Activated CD4-positive, CD25-positive, alpha-beta regulatory T cell treated with anti-CD3 and anti-CD28 coated beads, Interleukin-2, amount 50 U/mL, for 24 hours (primary cell): ENCODE data around the gene RGS11.
"Not testable (repeated sequence)": the region's sequence is repeated elsewhere in the genome, so short reads cannot be mapped to it uniquely, and the experiment has no call there.

Source experiments
- ATAC-seq, 2 donors: fragments of 150-1000 bp; cut with Tn5 transposase; one replicate each; pipeline ENCODE4 v1.10.0; 2021; ENCODE audit warnings: mild to moderate bottlenecking in 1 of 2, moderate library complexity in 1 of 2

The RGS11 gene

DNA sequence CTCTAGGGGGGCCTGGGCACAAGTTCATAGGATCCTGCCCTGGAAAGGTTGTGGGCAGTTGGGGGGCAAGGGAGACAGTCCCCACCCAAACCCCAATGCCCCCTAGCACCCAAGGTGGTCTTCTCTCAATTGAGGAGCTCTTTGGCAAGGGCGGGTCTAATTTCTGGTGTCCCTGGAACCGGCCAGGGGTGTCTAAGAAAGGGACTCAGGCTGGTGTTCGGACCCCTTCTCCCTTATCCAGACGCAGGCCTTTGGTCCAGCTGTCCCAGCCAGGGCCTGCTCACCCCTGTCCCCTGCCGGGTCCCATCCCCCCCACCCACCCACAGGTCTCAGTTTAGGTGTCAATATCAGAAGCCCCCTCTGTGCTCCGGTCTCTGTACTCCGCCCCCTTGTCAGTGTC, 3.8 kb upstream of the RGS11 start:
- ATAC-seq = no peak

GRCh38 chr16:278863-279366, 3.2 kb upstream of the RGS11 start:
- peak; percentile 70 to 80 for ATAC-seq

DNA sequence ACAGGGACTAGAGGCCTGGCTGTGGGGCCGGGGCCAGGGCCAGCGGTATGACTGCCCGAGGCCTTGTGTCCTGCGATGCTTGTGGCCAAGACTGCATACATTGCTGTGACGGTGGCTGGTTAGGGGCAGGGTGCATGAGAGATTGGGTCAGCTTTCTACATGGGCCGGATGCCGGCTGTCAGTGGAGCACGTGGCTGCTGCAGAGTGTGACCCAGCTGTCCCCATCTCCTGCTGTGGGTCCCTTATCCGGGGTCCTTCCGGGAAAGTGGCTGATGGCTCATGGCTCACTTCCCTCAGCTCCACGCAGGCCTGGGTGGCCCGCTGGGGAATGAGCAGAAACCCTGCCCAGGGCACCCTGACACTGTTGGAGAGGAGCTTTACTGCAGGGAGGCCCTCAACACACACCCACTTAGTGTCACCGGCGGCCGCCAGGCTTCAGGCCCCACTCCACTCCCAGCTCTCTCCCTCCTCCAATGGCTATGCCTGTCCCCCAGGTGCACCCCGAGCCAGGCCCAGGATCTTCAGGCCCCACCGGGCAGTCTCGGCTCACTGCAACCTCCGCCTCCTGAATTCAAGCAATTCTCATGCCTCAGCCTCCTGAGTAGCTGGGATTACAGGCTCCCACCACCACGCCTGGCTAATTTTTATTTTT, 808 bp upstream of the RGS11 start:
- no peak for ATAC-seq

DNA sequence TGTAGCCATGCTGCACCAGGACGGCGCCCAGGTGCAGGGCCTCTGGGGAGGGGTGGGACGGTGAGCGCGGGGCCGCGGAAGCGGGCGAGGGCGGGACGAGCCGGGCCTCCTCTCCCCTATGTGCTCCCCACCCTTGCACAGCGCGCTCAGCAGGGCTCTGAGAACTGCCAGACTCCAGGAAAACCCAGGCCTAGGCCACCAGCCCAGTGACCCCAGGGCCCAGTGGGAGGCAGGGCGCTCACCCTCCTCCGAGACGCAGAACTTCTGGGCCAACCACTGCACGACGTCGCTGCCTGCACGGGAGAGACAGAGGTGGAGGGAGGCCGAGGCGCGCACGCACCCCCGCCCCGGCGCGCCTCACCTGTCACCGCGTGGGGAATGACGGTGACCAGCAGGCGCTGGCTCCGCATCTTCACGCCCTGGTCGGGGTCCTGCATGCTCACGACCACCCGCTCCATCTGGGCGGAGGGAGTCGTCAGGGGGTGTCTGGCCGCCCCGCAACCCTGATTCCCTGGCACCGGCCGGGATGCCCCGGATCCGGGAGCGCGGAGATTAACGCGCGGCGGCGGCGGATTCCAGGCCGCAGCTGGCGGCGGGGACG, 603 bp downstream of the RGS11 start:
- ATAC-seq = peak; percentile 33 to 41

- no peak for ATAC-seq
Observed at GRCh38 chr16:273547-274421, 2.0 kb downstream of the RGS11 start.

DNA sequence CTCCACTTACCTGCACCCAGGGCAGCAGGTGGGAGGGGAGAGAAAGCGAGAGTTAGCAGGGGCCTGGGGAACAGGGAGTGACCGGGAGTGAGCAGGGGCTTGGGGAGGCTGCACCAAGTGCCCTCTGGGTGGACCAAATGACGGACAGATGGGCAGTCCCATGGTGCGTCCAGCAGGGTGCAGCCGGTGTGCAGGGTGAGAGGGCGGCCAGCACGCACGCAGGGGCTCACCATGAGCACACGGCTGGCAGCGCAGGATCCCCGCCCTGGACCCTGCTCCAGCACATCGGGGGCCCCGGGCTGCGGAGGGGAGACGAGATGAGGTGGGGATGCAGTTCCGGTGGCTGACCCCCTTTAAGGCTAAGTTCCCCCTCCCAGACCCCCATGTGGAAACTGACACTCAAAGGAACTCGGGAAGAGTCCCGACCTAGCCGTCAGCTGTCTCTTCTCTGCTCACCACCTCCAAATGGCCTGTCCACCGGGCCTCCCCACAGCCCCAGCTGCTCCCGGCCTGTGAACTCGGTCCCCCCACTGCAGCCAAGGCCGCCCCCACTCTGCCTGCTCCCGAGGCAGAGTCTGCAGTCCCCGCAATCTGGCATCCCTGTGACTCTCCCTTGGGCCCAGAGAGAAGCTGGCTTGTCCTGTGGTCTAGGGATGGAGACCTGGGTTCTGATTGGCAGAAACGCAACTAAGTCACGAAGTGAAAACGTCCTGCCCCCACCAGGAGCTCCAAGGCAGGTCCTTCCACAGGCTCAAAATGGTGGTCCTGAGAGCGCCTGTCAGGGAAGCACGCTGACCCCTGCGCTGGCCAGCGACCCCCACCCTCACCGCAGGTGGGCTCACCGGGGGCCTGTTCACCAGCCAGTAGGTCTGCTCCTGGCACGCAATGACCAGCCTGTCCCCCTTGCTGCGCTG, 2.9 kb downstream of the RGS11 start:
- ATAC-seq = no peak

DNA sequence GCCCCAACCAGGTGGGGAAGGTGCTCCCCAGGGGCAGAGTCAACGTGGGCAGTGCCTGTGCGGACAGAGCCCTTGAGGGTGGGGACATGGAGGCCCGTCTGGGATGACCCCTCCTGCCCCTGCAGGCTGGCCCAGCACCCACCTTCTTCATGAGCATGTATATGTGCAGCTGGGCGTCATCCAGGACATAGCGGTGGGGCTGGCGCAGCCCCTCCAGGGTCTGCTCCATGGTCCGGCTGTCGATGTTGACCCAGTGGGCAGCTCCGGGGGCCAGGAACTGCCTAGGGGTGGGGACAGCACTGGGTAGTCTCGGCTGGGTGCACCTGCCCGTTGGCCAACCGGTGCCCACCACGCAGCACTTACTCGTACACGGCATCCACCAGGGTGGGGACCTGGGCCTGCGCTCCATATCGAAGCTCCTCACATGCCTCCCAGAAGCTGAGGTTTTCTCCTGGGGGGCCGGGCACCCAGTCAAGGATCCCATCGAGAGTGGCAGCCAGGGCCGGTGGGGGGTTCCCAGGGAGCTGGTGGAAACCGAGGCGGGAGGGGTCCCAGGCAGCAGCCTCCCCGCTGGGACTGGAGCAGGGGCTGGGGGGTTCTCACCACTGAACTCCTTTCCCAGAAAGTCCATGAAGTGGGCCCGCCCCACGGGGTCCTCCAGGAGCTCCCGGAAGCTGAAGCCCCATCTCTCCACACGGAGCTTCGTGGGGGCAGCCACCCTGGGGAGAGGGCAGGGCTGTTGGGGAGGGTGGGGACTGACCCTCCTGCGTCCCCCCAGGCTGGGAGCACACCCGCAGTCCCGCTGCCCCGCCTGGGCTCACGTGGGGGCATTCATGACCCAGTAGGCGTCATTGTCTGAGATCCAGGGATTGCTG, 5.1 kb downstream of the RGS11 start:
- ATAC-seq = no peak

DNA sequence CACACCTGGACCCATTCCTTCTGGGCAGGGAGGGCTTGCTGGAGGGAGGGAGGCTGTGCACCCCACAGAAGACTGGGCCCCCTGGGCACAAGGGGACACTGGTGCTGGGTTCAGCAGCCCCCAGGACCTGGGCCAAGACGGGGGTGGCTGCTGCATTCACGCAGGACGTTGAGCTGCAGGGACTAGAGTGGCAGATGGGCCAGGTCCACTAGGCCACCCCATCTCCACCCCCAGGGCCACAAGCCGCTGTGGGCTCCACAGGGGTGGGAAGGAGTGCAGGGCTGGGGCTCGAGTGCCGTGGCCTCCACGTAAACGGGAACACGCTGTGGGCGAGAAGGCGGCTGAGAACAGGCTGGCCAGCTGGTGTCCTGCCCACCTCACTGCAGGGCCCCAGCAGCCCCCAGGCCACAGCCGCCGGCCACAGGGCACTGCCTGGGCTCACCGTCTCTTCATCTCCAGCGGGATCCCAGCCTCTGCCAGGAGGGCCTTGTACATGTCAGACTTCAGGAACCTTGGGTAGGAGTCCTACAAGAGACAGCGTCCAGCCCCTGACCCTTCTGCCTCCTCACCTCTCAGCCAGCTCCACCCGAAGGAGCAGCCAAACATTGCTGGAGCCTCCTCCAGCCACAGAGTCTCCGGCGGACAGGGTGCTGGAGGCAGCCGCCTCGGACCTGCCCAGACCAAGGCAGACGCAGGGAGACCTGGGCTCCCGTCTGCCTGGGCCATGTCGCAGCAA, 6.5 kb downstream of the RGS11 start:
- ATAC-seq = no peak

- no peak for ATAC-seq
Observed at GRCh38 chr16:268141-269053, 7.3 kb downstream of the RGS11 start.

DNA sequence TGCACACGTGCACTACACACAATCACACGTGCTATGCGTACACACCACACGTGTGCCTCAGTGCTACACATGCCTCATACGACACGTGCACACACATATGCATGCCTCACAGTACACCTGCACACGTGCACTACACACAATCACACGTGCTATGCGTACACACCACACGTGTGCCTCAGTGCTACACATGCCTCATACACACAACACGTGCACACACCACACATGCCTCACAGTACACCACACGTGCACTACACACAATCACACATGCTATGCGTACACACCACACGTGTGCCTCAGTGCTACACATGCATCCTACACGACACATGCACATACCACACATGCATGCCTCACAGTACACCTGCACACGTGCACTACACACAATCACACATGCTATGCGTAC, 8.2 kb downstream of the RGS11 start:
- not testable (repeated sequence) for ATAC-seq

DNA sequence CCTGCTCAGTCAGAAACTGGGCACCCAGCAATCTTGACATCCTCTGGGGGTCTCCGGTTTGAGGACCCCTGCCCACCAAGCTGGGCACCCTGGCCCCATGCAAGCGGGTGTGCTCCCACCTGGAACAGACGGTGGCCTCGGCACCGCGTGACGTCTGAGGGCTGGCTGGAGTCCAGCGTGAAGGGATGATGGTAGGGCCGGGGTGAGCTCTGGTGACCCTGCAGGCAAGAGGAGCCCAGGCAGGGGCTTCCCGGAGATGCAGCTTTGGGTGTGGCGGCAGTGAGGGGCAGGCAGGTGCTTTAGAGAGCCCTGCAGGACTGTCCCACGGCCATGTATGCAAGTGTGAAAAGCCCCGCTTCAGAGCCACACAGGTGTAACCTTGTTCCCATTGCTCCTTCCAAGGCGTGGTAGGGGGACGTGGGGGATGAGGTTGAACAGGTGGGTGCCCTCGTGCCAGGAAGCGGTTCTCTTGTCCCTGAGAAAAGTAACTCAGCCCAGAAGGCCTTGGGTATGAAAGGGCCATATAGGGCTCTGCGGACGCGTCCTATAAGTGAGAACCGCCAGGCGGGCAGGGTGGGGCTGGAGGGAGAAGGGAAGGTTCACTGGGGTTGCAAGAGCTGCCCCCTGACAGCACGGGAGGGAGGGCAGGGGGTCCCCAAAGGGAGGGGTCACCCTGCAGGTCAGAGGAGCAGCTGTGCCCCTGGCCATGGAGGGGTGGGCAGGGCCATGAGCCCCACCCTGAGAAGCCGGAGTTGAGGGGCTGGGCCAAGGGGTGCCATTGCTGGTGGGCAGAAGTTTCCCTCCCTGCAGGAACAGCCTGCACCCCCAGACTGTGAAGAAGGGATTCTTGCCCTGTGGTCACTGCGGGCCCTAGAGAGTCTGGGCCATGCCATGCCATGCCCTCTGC, 9.2 kb downstream of the RGS11 start:
- no peak for ATAC-seq

GRCh38 chr16:265711-266110, 10.0 kb downstream of the RGS11 start:
- no peak for ATAC-seq

DNA sequence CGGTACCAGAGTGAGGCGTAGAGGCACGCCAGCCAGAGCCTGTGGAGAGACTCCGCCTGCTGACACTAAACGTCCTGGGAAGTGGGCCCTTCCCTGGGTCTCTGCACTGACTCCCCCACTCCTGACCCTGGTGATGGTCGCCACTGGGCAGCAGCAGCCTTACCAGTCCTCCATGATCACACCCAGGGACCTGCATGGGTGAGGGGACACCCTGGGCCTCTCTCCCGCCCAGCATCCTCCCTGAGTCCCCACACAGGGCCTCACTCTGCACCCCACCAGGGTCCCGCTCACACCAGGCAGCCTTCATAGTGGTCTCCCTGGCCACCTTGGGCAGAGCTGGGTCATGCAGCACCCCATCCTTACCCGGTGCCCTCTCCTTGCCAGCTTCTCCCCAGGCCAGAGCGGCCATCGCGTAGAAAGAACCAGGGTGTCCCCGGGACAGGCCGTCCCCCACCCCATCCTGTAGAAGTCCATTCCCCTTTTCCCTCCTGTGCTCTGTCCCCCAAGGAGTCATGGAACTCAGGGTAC, 10.7 kb downstream of the RGS11 start:
- ATAC-seq = no peak

DNA sequence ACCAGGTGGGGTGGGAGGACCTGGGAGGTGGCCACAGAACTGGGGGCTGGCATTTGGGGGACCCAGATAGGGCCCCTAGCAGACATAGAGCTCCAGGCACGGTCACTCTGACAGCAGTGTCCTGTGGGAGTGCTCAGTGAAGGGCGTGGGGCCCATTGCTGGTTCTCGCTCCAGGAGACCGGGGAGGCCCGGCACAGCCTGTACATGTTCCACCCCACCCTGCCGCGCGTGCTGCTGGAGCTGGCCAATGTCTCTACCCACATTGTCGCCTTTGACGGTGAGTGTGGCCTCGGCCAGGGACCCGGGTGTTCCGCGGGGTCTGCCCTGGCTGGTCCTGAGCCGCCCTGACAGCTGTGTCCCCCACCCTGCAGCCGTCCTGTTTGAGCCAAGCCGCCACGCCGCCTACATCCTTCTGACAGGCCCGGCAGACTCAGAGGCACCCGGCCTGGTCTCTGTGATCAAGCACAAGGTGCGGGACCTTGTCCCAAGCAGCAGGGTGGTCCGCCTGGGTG, 11.2 kb downstream of the RGS11 start:
- no peak for ATAC-seq

- no peak for ATAC-seq
Observed at GRCh38 chr16:263944-264343, 11.8 kb downstream of the RGS11 start.

DNA sequence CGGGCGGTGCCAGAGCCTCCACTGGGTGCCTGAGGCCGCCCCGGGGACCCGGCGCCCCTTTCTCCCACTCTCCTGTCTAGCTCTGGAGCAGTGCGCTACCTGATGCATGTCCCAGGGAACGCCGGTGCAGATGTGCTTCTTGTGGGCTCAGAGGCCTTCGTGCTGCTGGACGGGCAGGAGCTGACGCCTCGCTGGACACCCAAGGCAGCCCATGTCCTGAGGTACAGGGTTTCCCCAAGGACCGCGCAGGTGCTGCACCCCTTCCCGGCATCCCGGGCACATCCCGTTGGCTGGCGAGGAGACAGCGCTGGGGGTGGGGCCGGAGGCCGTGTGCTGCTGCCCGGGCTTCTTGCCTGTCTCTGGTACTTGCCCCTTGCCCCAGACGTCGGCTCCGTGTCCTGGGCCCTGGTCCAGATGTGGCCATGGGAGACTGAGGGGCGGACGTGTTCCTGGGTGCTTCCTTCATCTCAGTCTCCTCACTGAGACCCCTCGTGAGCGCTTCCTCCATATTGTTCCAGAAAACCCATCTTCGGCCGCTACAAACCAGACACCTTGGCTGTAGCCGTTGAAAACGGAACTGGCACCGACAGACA, 12.5 kb downstream of the RGS11 start:
- ATAC-seq = no peak

DNA sequence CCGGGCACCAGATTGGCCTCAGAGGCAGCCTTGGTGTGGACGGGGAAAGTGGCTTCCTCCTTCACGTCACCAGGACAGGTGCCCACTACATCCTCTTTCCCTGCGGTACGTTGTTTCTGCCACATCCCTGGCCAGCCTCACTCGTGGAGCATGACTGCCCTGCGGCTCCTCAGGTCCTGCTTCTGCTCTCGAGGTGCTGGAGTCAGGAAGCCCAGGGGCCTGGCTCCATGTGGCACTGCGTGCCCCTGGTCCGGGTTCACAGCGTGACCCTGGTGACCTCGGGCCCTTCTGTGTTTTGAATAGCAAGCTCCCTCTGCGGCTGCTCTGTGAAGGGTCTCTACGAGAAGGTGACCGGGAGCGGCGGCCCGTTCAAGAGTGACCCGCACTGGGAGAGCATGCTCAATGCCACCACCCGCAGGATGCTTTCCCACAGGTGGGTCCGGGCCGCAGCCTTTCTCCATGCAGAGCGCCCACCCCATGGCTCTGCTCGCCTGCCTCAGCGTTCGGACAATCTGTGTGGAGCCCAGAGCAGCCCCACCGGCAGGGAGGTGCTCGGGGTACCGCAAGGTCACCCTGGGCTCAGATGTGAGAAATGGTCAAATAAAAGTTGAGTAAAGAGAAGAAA, 13.5 kb downstream of the RGS11 start:
- ATAC-seq = no peak
